Esophagus squamous epithelium (tissue), 5 donors: ENCODE measurements around the gene ASPRV1. TPM values are rescaled to one million over a fixed set of nuclear protein-coding genes. Genes with fewer than 3 reads are reported as not detected.

Source experiments
- DNase-seq: peaks from one replicate; lab custom pipeline; 2025; lab: John Stamatoyannopoulos, UW
- H3K27ac ChIP-seq, 4 donors: fragments of 200-600 bp; sonication (generic); one replicate each; pipeline ENCODE4 v1.5.1; 2016 to 2019; ENCODE audit warnings: mild to moderate bottlenecking in 1 of 4
- H3K27me3 ChIP-seq, 4 donors: fragments of 200-600 bp; sonication (generic); 1 replicate in 3 of 4; 2 replicates in 1 of 4; pipeline versions ENCODE4 v1.5.1 to v1.6.0; 2017 to 2021; ENCODE audit warnings: antibody characterized with exemption in 1 of 4
- H3K36me3 ChIP-seq, 3 donors: fragments of 200-600 bp; sonication (generic); one replicate each; pipeline ENCODE4 v1.5.1; 2016 to 2019
- H3K4me1 ChIP-seq, 3 donors: fragments of 200-600 bp; sonication (generic); one replicate each; pipeline ENCODE4 v1.5.1; 2017 to 2019
- H3K4me3 ChIP-seq, 4 donors: fragments of 200-600 bp; sonication (generic); 1 replicate in 3 of 4; 2 replicates in 1 of 4; pipeline ENCODE4 v1.5.1; 2016 to 2019; ENCODE audit warnings: mild to moderate bottlenecking in 2 of 4, moderate library complexity in 1 of 4
- H3K9me3 ChIP-seq, 3 donors: fragments of 200-600 bp; sonication (generic); one replicate each; pipeline ENCODE4 v1.5.1; 2016 to 2019
- POLR2A ChIP-seq, 4 donors: fragments of 450-650 bp; IDR thresholded peaks; one replicate each; pipeline ENCODE4 v1.6.1; 2017; ENCODE audit warnings: antibody characterized with exemption in 4 of 4, mild to moderate bottlenecking in 4 of 4, moderate library complexity in 3 of 4
- WGBS, 2 donors: methylation state at CpG; one replicate each; pipeline ENCODE4 v1.1.5; 2018; 5-methylcytosine and 5-hydroxymethylcytosine counted together
- intact Hi-C: fragments of 100-400 bp; cut with DNase I; formaldehyde crosslinking; loops from one replicate; pipeline ENCODE4 v1.15.0; 2022
- total RNA-seq, 4 donors: library from RNA; depleted of rRNA; stranded (reverse); fragments of >200 nt; gene quantifications; one replicate each; pipeline ENCODE4 v1.1.0, GENCODE V29; 2016
- TF ChIP-seq, protein P1 (sequence below), 6 experiments: fragments of 450-650 bp in 4 of 6; fragments of 200-600 bp in 2 of 6; sonication (generic) in 2 of 6; IDR thresholded peaks; one replicate each; pipeline ENCODE4 v1.5.1; 2016 to 2019; ENCODE audit warnings: antibody characterized with exemption in 6 of 6, mild to moderate bottlenecking in 4 of 6, moderate library complexity in 4 of 6
- donor health status: DM: yes; HTN: yes; CAD: no.

The ASPRV1 gene
- total RNA-seq, 4 donors from 2014 or later = 0.18 to 1.5 (median 0.34) TPM

GRCh38 chr2:69979902-69980807 lies 18.7 kb upstream of the ASPRV1 start:
- intact Hi-C loops = no loop called here
- Histone ChIP-seq H3K27me3 (no peaks in the 10 kb centered on the region), H3K4me3 (no peak overlapping the region), H3K4me1 (no peaks in the 10 kb centered on the region), H3K27ac (no peak overlapping the region), H3K9me3 (no peaks in the 10 kb centered on the region), H3K36me3 (no peaks in the 10 kb centered on the region)
- DNase-seq = no peak
- TF ChIP-seq POLR2A (IDR thresholded peaks at IDR 0.05) = no peak
- TF ChIP-seq, protein P1, sequence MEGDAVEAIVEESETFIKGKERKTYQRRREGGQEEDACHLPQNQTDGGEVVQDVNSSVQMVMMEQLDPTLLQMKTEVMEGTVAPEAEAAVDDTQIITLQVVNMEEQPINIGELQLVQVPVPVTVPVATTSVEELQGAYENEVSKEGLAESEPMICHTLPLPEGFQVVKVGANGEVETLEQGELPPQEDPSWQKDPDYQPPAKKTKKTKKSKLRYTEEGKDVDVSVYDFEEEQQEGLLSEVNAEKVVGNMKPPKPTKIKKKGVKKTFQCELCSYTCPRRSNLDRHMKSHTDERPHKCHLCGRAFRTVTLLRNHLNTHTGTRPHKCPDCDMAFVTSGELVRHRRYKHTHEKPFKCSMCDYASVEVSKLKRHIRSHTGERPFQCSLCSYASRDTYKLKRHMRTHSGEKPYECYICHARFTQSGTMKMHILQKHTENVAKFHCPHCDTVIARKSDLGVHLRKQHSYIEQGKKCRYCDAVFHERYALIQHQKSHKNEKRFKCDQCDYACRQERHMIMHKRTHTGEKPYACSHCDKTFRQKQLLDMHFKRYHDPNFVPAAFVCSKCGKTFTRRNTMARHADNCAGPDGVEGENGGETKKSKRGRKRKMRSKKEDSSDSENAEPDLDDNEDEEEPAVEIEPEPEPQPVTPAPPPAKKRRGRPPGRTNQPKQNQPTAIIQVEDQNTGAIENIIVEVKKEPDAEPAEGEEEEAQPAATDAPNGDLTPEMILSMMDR (IDR thresholded peaks at IDR 0.05) = no peak
- WGBS, 2 donors = 77 to 83% methylated on average over 7 of the region's 8 CpGs

GRCh38 chr2:69977906-69978482 lies 16.6 kb upstream of the ASPRV1 start:
- no peaks in the 10 kb centered on the region for H3K4me1 ChIP-seq
- 86% methylated on average over 1 of the region's 4 CpGs for WGBS, 2 donors
- DNase-seq = no peak
- H3K9me3 ChIP-seq = no peaks in the 10 kb centered on the region
- H3K27ac ChIP-seq = no peak overlapping the region
- no peaks in the 10 kb centered on the region for H3K27me3 ChIP-seq
- no peak for TF ChIP-seq POLR2A (IDR thresholded peaks at IDR 0.05)
- TF ChIP-seq, protein P1 (IDR thresholded peaks at IDR 0.05) = no peak
- no peak overlapping the region for H3K4me3 ChIP-seq
- intact Hi-C loops = no loop called here
- H3K36me3 ChIP-seq = no peaks in the 10 kb centered on the region

DNA sequence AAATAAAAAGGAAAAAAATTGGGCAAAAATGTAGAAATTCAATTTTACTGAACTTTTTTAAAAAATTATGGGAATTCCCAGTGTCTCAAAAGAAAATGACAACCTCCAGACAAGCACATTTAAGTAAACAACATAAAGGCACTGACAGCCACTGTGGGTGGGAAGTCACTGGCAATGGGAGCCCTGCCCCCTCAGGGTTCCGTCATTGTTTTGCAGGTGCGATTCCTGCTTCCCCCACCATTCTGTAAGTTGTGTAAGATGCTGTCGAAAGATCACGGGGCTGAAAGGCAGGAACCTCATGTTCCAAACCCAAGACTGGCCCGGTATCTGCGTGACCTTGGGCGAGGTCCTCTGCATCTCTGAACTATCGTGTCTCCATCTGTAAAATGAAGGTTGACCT lies 15.8 kb upstream of the ASPRV1 start:
- WGBS, 2 donors = 72 to 86% methylated on average over 2 to 8 of the region's 8 CpGs
- TF ChIP-seq, protein P1 (IDR thresholded peaks at IDR 0.05) = no peak
- no peak for TF ChIP-seq POLR2A (IDR thresholded peaks at IDR 0.05)
- no peaks in the 10 kb centered on the region for H3K27me3 ChIP-seq
- DNase-seq = no peak
- no peak overlapping the region for H3K4me3 ChIP-seq
- H3K4me1 ChIP-seq = no peaks in the 10 kb centered on the region
- no peaks in the 10 kb centered on the region for H3K36me3 ChIP-seq
- H3K9me3 ChIP-seq = no peaks in the 10 kb centered on the region
- intact Hi-C loops = no loop called here
- H3K27ac ChIP-seq = no peak overlapping the region

- H3K27ac ChIP-seq = no peak overlapping the region
- H3K36me3 ChIP-seq = no peaks in the 10 kb centered on the region
- no peak overlapping the region for H3K4me3 ChIP-seq
- intact Hi-C loops = no loop called here
- no peaks in the 10 kb centered on the region for H3K27me3 ChIP-seq
- H3K4me1 ChIP-seq = no peaks in the 10 kb centered on the region
- TF ChIP-seq, protein P1 (IDR thresholded peaks at IDR 0.05) = no peak
- TF ChIP-seq POLR2A (IDR thresholded peaks at IDR 0.05) = no peak
- 72 to 82% methylated on average over 6 to 7 of the region's 13 CpGs for WGBS, 2 donors
- no peaks in the 10 kb centered on the region for H3K9me3 ChIP-seq
- no peak for DNase-seq
Measured at GRCh38 chr2:69975853-69976462, 14.5 kb upstream of the ASPRV1 start.
